ENCODE measurements around the gene CALR. TPM values are rescaled to one million over a fixed set of nuclear protein-coding genes. Genes with fewer than 3 reads are reported as not detected.

Gene CALR
- total and polyA plus RNA-seq, 9 of the 15 experiments (the other 6 are each of a cell fraction or from before 2014, with no cell fraction given) = 126 to 811 (median 642) TPM

DNA sequence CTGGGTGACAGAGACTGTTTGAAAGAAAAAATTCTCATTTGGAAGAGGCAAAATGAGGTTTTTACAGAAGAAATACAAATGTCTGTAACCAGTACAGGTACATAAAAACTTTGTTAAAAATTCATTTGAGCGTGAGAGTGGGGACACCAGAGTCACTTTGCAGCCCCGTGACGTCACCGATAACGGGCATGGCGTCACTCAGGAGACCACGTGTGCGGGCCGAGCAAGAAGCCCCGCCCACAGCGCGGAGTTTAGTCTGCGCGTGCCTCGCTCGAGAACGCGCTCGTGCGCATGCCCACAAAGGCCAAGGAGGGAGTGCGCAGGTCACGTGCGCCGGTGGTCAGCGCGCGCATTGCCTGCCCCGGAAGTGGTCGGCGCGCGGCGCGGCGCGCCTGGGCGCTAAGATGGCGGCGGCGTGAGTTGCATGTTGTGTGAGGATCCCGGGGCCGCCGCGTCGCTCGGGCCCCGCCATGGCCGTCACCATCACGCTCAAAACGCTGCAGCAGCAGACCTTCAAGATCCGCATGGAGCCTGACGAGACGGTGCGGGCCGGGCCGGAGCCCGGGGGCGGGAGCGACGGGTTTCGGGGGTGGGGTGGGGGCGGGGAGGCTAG, 7.2 kb downstream of the CALR start, which contains the start of gene RAD23A (continued):
- TF ChIP-seq, protein P1, sequence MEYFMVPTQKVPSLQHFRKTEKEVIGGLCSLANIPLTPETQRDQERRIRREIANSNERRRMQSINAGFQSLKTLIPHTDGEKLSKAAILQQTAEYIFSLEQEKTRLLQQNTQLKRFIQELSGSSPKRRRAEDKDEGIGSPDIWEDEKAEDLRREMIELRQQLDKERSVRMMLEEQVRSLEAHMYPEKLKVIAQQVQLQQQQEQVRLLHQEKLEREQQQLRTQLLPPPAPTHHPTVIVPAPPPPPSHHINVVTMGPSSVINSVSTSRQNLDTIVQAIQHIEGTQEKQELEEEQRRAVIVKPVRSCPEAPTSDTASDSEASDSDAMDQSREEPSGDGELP (CRISPR knock-in tag; IDR thresholded peaks at IDR 0.05; ENCODE audit: borderline replicate concordance) = peak; percentile 90
- TF ChIP-seq HMGN3 (IDR thresholded peaks at IDR 0.05; ENCODE audit: borderline replicate concordance, extremely low read depth, insufficient read length, low read depth, low read length) = peak; percentile 96
- TF ChIP-seq ZNF121 (CRISPR knock-in tag; conservative IDR thresholded peaks at IDR 0.05) = no peak
- TF ChIP-seq E2F3 (CRISPR knock-in tag; IDR thresholded peaks at IDR 0.05) = peak; percentile 89
- TF ChIP-seq MTA3 (IDR thresholded peaks at IDR 0.05; ENCODE audit: borderline replicate concordance) = peak; percentile 99
- 0 out of 2 replicates have a peak, but pooled peaks have one; percentile 44 for TF ChIP-seq ZFPM2 (CRISPR knock-in tag; IDR thresholded peaks at IDR 0.05)
- TF ChIP-seq ZNF507 (tag; conservative IDR thresholded peaks at IDR 0.05) = no peak
- TF ChIP-seq NCOR1 (IDR thresholded peaks at IDR 0.05) = peak; percentile 58; the same call in 1 of the 2 replicates
- peak; percentile 85 for TF ChIP-seq JUN (IDR thresholded peaks at IDR 0.05; ENCODE audit: borderline replicate concordance, low read depth, low read length)
- TF ChIP-seq JUN (CRISPR knock-in tag; IDR thresholded peaks at IDR 0.05; ENCODE audit: borderline replicate concordance) = 0 out of 2 replicates have a peak, but pooled peaks have one; percentile 72
- TF ChIP-seq SREBF2 (CRISPR knock-in tag; IDR thresholded peaks at IDR 0.05) = no peak
- no peak for TF ChIP-seq MAFG (tag; conservative IDR thresholded peaks at IDR 0.05)
- TF ChIP-seq, protein P2, sequence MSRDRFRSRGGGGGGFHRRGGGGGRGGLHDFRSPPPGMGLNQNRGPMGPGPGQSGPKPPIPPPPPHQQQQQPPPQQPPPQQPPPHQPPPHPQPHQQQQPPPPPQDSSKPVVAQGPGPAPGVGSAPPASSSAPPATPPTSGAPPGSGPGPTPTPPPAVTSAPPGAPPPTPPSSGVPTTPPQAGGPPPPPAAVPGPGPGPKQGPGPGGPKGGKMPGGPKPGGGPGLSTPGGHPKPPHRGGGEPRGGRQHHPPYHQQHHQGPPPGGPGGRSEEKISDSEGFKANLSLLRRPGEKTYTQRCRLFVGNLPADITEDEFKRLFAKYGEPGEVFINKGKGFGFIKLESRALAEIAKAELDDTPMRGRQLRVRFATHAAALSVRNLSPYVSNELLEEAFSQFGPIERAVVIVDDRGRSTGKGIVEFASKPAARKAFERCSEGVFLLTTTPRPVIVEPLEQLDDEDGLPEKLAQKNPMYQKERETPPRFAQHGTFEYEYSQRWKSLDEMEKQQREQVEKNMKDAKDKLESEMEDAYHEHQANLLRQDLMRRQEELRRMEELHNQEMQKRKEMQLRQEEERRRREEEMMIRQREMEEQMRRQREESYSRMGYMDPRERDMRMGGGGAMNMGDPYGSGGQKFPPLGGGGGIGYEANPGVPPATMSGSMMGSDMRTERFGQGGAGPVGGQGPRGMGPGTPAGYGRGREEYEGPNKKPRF (IDR thresholded peaks at IDR 0.05; ENCODE audit: low read depth, low read length) = no peak
- peak; percentile 61; the same call in 1 of the 2 replicates for TF ChIP-seq ZNF75A (CRISPR knock-in tag; IDR thresholded peaks at IDR 0.05)
- peak; percentile 97 for TF ChIP-seq GABPA (tag; conservative IDR thresholded peaks at IDR 0.05; ENCODE audit: low read depth)
- peak; percentile 46; the same call in 1 of the 2 replicates for TF ChIP-seq ZNF444 (CRISPR knock-in tag; IDR thresholded peaks at IDR 0.05)
- TF ChIP-seq, protein P3, sequence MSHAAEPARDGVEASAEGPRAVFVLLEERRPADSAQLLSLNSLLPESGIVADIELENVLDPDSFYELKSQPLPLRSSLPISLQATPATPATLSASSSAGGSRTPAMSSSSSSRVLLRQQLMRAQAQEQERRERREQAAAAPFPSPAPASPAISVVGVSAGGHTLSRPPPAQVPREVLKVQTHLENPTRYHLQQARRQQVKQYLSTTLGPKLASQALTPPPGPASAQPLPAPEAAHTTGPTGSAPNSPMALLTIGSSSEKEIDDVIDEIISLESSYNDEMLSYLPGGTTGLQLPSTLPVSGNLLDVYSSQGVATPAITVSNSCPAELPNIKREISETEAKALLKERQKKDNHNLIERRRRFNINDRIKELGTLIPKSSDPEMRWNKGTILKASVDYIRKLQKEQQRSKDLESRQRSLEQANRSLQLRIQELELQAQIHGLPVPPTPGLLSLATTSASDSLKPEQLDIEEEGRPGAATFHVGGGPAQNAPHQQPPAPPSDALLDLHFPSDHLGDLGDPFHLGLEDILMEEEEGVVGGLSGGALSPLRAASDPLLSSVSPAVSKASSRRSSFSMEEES (CRISPR knock-in tag; IDR thresholded peaks at IDR 0.05) = peak; percentile 98
- TF ChIP-seq TAF7 (tag; IDR thresholded peaks at IDR 0.05) = peak; percentile 83
- TF ChIP-seq KLF16 (IDR thresholded peaks at IDR 0.05) = no peak
- TF ChIP-seq, protein P4, sequence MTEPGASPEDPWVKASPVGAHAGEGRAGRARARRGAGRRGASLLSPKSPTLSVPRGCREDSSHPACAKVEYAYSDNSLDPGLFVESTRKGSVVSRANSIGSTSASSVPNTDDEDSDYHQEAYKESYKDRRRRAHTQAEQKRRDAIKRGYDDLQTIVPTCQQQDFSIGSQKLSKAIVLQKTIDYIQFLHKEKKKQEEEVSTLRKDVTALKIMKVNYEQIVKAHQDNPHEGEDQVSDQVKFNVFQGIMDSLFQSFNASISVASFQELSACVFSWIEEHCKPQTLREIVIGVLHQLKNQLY (CRISPR knock-in tag; conservative IDR thresholded peaks at IDR 0.05) = peak in 1 of 2 experiments; percentile 79; a peak in 1 of 4 replicates
